Measurements from ENCODE around the gene MINDY3.

GRCh38 chr10:15729890-15730289, 130.4 kb downstream of the MINDY3 start:
- TF ChIP-seq HDGF (IDR thresholded peaks at IDR 0.05; ENCODE audit: borderline replicate concordance), result no peak
- no peak for TF ChIP-seq ARNT (IDR thresholded peaks at IDR 0.05)
- no peak for TF ChIP-seq TARDBP (IDR thresholded peaks at IDR 0.05)
- no peak for TF ChIP-seq NFRKB (IDR thresholded peaks at IDR 0.05)
- TF ChIP-seq SUZ12 (IDR thresholded peaks at IDR 0.05), result no peak
- no peak for TF ChIP-seq SP1 (IDR thresholded peaks at IDR 0.05)
- no peak for TF ChIP-seq FOXK2 (IDR thresholded peaks at IDR 0.05)
